Dedifferentiated amniotic fluid mesenchymal stem cell (primary cell): ENCODE results near the gene CCDC187.

Source experiments
- DNase-seq: peaks from one replicate; pipeline ENCODE4 v3.0.0-alpha.2; 2016; ENCODE audit errors: extremely low spot score

The CCDC187 gene

DNA sequence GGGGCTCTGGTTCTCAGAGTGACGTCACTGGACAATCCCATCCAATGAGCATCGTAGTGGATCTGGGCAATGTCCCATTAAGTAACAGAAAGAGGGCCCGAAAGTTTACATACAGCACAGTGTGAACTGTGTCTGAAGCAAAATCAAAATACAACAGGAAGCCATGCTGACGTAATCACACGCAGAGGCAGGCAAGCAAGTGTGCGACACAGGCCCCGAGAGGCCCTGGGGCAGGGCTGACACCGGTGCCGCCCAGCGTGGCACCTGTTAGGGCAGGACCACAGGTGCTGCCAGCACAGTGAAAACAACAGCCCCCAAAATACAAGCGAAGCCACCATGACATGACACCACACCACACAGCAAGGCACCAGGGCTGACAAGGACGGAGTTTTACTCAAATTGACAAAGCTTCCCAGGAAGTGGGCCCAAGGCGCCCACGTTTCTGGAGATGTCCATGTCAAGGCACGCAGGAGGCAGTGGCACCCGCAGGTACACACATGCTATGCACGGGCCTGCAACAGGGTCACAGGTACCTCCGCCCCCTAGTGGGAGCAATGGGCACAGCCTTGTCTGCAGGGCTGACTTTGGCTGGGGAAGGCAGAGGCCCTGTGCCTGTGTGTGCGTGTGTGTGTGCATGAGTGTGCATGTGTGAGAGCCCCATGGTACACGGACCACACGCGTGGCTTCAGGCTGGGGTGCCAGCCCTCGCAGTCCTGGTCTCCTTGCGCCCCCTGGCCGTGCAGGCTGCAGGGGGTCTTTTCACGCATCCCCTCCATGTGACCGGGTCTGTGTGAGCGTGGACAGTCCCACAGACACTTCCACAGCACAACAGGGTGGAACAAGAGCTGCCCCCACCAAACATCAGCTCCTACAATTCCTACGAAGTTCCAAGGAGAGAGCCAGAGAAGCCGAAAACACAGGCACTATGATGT, 77.9 kb downstream of the CCDC187 start:
- no peak for DNase-seq

DNA sequence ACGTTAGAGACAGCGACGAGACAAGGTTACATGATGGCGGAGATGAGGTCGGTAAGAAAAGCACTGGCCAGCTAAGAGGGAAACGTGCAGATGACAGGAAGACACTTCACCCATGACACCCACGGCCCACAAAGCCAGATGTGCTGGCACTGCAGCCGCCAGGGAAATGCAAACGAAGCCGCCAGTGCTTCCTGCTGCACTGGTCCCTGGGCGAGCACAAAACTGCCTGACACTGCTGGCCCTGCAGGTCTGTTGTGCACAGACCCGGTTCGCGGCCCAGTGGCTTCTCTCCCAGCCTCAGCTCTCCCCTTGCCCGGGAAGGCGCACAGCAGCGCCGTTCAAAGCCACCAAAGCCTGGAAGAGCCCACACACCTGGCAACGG, 78.5 kb downstream of the CCDC187 start:
- DNase-seq, result no peak

DNA sequence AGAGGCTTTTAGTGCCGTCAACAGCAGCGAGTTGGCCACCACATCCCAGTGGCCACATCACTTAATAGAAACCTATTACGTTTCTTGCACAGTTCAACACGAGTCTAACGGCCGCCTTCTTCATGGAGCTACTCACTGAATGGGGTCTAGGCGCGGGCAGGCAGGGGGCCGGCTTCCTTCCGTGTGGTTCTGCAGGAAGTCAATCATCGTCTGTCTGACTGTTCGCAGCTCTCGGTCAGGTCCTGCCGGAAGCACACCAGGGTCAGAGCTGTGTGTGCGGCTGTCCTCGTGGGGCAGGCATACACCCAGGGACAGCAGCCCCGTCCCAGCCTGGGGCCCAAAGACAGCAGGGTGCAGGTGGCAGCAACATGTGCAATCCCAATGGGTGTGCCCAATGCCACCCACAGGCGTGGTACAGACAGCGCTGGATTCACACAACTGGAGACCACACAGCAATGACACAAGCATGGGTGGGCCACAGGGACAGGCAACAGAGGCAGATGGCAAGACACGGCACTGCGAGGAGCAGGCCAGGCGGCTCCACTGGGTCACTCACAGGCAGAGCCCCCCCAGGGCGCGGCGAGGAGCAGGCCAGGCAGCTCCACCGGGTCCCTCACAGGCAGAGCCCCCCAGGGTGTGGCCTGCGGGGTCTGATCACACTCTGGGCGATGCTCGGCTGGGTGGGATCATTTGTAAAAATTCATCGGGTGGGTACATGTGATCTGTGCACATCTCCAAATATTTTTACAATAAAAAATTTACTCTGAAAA, 79.8 kb downstream of the CCDC187 start:
- no peak for DNase-seq

DNA sequence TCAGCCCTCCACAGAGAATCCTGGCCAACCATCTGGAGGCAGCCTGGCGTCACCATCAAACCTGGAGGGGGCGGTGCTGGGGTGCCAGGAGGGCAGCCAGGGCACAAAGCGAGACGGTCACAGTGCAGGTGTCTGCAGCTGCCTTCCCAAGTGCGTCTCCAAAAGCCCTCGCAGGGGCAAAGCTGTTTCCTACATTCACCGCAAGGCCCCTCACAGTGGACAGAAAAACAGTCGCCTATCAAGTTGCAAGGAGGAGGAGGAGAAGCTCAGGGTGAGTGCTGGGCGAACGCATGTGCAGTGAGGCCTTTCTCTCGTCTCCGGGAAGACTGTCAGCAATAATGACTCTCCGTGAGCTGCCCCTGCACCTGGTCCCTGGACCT, 81.0 kb downstream of the CCDC187 start:
- DNase-seq, result no peak

DNA sequence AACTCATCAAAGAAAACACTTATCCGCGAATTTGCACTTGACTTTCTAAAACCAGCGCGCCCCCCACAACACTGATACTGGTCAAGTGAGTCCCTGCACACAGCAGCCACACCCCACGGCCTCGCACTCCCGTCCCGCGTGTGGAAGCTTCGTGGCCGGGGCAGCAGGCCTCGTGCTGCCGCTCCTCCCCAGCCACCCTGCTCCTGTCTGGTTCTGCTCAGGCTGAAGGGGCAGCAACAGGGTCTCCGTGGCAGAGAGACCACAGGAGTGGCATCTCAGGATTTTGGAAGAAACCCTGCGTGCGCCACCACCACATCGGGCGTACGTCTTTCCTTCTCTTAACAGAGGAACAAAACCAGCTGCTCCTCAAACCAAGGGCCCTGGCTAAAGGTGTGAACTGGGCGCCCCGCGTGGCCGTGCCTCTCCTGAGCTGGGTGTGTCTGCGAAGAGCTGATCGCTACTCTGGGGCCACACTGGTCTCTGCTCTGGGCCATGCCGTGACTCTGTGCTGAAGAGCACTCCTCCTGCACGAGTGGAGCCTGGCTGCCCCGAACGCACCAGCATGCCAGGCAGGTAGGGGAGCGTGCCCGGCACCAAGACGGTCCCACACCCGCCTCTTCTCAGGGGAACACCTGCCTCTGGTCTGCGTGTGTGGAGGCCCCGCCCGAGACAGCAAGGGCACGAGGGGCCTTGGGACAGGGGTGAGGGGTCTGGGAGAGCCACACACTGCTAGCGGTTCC, 81.6 kb downstream of the CCDC187 start:
- DNase-seq, result no peak

DNA sequence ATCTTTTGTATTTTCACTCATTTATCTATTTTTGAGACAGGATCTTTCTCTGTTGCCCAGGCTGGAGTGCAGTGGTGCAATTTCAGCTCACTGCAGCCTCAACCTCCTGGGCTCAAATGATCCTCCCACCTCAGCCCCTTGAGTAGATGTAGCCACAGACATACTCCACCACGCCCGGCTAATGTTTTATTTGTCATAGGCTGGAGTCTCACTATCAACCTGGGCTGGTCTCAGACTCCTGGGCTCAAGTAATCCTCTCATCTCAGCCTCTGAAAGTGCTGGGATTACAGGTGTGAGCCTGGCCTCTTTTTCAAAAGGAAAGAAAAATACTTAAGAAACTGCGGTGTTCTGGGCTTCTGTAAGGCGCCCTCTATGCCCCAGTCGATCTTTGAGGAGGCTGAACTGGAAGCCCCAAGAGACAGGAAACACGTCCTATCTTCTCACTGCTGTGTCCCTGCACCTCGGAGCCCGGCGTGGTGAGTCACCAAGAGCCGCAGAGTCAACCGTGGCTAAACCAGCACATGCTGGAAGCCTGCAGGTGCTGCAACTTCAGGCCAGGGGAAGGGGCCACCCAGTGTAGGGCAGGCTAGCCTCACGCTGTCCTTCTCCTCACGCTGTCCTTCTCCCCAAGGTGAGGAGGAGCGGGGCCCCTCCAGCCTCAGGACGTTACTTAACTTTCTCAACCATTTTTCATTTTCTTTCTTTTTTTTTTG, 83.7 kb downstream of the CCDC187 start:
- DNase-seq, result no peak

DNA sequence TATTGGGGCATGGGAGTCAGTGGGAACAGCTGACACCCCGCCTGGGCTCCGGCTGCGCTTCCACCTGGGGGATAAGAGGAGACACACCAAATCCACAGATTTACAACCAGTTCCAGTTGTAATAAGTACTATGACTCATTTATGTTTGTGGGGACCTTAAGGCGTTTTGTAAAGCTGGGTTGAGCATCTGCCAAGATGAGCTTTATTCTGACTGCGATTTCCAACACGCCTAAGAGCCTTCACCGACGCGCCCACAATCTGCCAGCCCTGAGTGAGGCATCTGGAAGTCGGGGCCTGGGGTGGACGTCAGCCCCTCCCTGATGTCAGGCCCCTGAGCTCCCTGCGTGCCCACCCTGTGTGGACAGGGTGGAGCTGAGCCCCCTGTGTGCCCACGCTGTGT, 84.6 kb downstream of the CCDC187 start:
- DNase-seq, result no peak

DNA sequence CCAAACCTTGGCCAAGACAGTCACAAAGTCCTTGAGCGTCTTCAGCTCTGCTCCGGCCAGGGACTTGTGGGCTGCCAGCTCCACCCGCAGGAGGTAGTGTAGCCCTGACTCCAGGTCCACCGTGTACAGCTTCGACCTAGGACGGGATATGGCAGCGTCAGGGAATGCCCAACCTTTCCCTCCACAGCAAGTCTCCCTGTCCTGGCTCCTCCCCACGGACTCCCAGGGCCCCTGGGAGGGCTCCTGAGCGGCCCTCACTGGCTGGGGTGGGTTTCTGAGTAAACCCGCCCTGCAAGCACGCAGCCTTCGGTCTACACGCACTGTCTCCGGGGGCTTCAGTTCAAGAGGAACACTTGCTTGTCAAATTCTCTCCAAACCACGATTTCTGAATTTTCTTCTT, 85.2 kb downstream of the CCDC187 start:
- DNase-seq, result no peak

DNA sequence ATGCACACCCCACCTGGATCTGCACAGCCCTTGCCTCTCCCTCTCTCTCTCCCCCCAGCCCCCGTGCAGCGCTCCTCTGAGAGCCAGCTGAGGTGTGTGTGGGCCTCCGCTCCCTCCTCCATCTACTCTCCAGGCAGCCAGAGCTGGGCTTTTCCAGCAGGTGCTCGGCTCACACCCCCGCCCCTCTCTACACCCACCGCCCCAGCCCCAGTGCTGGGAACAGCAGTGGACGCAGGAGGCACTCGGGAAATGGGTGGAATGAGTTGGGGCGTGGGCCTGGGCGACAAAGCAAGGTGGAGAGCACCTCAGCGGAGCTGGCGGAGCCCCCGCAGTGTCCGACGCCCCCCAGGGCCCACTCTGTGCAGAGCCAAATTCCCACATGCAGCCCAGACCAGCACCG, 85.6 kb downstream of the CCDC187 start:
- DNase-seq, result no peak

DNA sequence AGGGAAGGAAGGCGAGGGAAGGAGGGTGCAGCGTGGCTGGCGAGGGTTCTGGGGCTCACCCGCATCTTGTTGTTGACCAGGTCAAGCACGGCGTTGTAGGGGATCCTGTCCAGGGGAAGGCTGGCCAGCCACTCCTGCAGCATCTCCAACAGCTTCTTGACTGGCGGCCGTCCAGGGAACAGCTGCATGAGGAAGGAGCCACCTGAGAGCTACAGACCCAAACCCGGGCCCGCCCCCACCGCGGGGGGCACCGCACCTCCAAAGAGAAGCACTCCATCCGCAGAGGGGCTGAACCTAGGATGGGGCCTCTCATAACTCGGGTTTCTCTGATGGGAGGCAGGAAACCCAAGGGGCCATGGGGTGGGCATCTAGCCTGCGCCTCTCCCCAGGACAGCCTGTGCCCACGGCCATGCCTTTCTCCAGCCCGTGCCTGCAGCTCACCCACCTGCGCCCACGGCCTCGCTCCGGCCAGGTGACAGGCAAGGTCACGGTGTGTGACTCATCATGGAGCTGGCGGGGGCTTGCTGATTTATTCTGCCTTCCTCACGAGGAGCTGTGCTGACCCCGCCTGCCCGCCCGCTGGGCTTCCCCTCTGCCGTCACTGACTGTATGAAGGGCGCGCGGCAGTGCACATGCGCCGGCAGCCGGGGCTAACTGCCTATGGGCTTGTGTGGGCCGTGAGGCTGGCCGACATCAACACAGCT, 87.2 kb downstream of the CCDC187 start:
- no peak for DNase-seq

DNA sequence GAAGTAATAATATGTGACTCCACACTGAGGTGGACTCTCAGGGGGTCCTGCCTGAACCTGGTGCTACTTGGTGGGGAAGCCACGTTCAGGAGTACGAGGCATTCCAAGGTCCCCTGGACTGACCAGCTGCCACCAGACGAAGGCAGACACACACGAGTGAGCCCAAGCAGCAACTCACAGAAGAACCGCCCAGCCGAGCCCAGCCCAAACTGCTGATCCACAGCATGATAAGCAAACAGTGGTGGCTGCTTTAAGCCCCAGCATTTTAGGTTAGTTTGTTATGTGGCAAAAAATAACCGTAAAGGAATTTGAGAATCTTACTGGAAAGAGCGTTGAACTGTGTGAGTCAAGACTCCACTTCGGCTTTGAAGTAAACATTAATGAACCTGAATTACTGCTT, 90.2 kb downstream of the CCDC187 start:
- DNase-seq, result no peak

DNA sequence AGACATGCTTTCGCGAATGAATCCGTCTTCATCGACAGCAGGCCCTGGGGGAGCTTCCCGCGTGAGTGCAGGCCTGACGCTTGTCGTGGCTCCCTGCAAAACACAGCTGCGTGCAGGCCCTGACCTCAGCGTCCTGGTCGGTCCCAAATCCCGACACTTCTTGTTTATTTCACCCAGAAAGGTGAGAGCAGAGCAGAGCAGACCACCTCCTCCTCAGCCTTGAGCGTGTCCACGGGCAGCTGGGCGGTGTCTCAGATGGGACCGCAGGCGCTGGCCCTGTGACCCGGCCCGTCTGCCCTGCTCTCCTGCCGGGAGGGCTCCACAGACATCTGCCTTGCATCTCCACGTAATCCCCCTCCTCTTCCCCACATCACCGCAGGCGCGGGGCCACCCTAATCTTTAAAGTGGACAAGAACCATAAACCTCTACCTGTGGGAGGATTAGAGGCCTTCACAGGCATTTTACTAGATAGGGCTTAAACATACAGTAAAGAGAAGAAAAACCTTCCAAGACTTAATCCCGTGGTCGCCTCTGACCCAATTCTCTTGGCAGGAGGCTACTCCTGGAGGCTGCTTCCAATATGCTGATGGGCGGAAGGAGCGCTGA, 91.4 kb downstream of the CCDC187 start:
- no peak for DNase-seq

DNA sequence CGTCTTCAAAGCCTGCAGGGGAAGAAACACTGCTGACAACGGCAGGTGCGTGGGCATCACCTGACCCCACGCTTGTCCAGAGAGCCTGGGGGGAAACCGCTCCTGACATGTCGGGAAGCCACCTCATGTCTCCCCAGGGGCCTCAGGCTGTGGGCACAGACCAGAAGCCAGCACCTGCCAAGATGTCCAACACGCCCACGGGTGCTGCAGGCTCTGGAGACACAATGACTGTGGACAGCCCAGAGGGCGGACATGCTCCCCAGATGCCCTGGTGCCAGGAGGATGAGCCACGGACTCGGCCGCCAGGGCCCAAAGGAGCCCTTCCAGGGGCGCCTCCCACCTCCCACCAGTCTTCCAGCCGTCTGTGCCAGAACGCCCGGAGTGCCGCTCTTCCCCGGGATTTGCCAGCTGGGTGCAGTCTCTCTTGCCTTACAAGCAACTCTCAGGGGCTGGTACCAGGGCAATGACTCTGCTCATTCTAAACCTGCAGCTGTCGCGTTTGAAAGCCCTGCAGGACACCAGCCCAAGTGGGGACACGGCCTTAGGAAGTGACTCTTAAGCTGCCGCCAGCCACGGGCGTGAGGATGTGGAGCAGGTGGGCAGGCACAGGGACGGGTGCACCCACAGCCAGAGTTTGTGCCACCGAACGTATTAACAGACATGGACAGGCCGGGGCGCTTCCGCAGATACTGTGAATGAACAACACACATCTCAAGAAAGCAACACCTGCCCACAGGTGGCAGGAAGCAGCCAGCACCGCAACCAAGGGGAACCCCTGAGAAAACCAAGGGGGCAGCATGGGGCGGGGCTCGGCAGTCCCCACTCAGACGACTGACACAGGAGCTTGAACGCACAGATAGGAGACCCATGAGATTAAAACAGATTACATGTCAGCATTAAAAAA, 92.2 kb downstream of the CCDC187 start:
- DNase-seq, result no peak

DNA sequence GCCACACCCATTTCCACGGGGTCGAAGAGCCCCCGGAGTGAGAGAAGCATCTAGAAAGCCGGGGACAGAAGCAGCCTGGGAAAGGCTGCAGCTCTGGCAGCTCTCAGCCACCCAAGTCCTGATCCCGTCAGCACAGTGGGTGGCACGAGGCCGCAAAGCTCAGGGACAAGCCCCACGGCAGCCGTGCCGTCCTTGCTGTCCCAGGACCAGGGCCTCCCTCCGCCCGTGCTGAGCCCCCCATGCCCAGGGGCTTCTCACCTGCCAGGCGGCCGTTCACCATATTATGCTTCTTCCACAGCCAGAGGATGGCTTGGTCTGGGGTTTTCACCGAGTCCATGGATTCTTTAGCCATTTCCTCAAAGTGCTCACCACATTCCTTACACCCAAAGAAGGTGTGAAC, 92.9 kb downstream of the CCDC187 start:
- no peak for DNase-seq

DNA sequence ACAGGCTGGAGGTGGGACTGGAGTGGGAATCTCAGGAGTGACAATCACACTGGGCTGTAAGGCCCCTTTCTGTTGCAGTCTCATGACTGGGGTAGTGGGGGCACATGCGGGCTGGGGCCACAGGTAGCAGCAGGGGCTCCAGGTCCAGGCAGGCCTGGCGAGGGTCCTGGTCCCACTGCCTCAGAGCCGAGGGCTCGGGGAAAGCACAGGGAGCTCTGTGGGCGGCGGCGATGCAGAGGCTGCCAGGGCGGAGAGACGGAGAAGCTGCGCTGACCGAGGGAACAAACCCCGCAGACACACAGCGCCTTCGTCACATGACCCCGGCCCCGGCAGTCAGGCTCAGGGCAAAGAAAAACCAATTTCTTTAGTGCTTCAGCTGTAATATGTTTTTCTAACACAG, 93.6 kb downstream of the CCDC187 start:
- DNase-seq, result no peak

DNA sequence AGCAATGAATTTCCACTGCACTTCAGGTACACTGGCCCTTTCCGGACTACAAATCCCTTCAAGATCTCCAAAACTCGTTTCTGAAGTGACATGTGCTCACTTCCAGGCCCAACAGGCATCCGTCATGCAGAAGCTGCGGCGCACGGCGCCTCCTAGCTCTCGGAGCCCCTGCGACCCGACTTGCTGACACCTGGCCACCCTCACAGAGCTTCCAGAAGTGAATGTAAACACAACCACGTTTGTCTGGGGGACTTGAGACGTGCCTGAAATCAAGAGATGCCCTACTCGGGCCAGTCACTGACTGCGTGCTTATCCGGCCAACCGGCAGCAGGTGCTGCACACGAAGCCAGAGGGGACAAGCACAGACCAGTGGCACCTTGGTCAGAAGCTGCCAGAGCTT, 94.1 kb downstream of the CCDC187 start:
- DNase-seq, result no peak

DNA sequence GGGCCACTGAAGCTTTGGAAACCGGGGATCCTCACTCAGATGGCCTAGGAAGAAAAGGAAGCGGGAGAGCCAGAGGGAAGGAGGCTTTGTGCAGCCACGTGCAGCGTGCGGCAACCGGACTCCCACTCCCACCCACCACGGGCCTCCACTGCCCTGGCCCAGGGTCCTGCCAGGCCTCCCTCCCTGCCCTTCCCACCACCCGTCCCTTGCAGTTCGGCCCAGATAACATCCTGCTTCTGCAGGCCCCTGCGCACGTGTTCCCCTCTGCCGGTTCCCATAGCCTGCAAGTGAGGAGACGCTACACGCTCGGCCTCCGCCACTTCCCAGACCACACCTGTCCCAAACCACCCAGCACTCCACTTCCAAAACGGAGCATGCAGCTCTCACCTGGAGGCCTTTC, 94.7 kb downstream of the CCDC187 start:
- DNase-seq, result no peak

DNA sequence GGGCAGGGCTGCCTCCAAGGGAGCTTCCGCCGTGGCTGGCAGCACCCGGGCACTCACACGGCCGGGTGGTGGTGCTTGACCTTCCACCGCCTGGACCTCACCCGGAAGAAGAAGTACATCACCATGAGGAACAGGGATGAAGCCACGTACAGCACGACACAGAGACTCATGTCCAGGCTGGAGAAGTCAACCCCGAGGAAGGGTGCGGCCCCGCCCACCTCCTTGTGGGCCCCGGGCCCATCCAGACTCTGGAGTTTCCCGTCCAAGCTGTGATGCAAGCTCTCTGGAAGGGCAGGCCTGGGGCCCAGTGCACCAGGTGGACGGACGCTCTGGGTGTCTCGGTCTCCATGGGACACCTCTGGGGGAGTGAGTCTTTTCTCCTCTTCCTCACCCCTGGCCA, 95.2 kb downstream of the CCDC187 start:
- DNase-seq, result no peak

DNA sequence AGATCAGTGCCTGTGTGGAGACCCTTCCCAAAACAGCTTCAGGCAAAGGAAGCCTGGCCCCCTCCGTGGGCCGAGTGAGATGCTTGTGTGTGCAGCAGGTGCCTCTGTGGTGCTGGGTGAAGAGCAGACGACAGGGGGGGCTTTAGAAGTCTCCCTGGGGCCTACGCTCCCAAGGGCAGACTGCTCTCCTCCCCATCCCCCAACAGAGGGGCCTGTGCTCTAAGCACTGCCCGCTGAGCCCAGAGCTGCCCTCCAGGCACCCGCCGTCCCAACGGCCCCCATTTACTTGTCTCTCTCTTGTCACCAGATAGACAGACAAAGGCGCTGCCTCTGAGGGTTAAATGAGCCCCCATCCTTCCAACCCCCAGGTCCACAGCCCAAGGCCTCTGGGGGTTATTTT, 96.3 kb downstream of the CCDC187 start:
- DNase-seq, result no peak
